ENCODE results near the gene RASEF. TPM values are rescaled to one million over a fixed set of nuclear protein-coding genes. Genes with fewer than 3 reads are reported as not detected.

Gene RASEF
- total and polyA plus RNA-seq, 2 donors (not counting 1 experiment from before 2014, with no cell fraction given): not detected

- H3K27me3 Mint-ChIP-seq: peaks cover 4% of the 10 kb centered on the region
- ATAC-seq (ENCODE audit: low read depth): no peak
Observed at GRCh38 chr9:82972446-82972845, 90.5 kb downstream of the RASEF start.

DNA sequence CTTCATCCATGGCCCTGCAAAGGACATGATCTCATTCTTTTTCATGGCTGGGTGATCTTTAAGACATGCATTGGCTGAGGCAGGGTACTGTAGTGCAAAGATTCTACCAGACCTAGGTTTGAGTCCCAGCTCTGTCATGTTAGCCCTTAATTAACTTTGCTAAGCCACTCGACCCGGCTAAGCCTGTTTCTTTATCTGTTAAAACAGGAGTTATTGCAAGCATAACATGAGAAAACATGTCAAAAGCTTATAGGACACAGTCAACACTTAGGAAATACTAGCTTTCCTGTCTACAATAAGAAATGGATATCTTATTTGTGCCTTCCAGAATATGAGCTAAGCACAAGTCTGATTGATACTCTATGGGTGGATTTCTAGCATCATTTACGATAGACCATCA, 92.6 kb downstream of the RASEF start:
- H3K27ac Mint-ChIP-seq: no peak overlapping the region
- no peaks in the 10 kb centered on the region for H3K27me3 Mint-ChIP-seq
- Histone ChIP-seq H3K36me3 (replicated peaks in 1 of 2; ENCODE audit: control extremely low read depth in 1 of 2, control insufficient read depth in 1 of 2, extremely low read depth in 1 of 2, insufficient read depth in 2 of 2, low read length in 1 of 2) (no peaks in the 10 kb centered on the region), H3K79me2 (ENCODE audit: control insufficient read depth, insufficient read depth, low read length) (no peaks in the 10 kb centered on the region), H3K9ac (ENCODE audit: low read length) (no peak overlapping the region), H3K9me3 (ENCODE audit: control extremely low read depth in 1 of 3, control insufficient read depth in 2 of 3, insufficient read depth in 1 of 3, low read length in 2 of 3) (no peaks in the 10 kb centered on the region), H3K27ac (ENCODE audit: low read length in 2 of 2) (no peak overlapping the region), H3K4me2 (replicated peaks; ENCODE audit: low read depth, low read length, poor library complexity, severe bottlenecking) (no peak overlapping the region), H3K4me1 (ENCODE audit: control insufficient read depth in 2 of 2, insufficient read depth in 2 of 2, low read length in 2 of 2) (no peaks in the 10 kb centered on the region), H4K20me1 (ENCODE audit: control insufficient read depth, insufficient read depth, low read length, poor library complexity, severe bottlenecking) (no peaks in the 10 kb centered on the region), H2AFZ (ENCODE audit: insufficient read depth, low read depth, low read length, poor library complexity, severe bottlenecking) (no peak overlapping the region), H3K4me3 (ENCODE audit: control extremely low read depth in 1 of 5, extremely low read depth in 1 of 5, insufficient read depth in 1 of 5, low read depth in 2 of 5, low read length in 4 of 5) (no peak overlapping the region), H3K27me3 (replicated peaks in 1 of 4; ENCODE audit: control extremely low read depth in 1 of 4, control insufficient read depth in 3 of 4, insufficient read depth in 4 of 4, low read length in 3 of 4) (peaks cover 0 to 3% (median 0%) of the 10 kb centered on the region in 4 experiments)
- ChIA-PET POLR2A (no interaction called here), CTCF (no interaction called here)
- intact Hi-C loops (cut with micrococcal nuclease): no loop called here
- no peak for TF ChIP-seq CTCF (IDR thresholded peaks at IDR 0.05)
- no peak for TF ChIP-seq EZH2 (IDR thresholded peaks at IDR 0.05; ENCODE audit: borderline replicate concordance, insufficient read depth, low read depth, low read length, poor library complexity, severe bottlenecking)
- H3K4me3 Mint-ChIP-seq: no peak overlapping the region
- H3K4me1 Mint-ChIP-seq: no peaks in the 10 kb centered on the region
- ATAC-seq (ENCODE audit: low read depth) (no peak), DNase-seq (no peak)
- no peaks in the 10 kb centered on the region for H3K9me3 Mint-ChIP-seq (ENCODE audit: insufficient read depth)
- WGBS (ENCODE audit: insufficient coverage): 100% methylated on average over 1 of the region's 3 CpGs

More at GRCh38 chr9:82972446-82972845, 90.5 kb downstream of the RASEF start:
- no peak overlapping the region for H3K27ac ChIP-seq (ENCODE audit: low read length in 2 of 2)
- intact Hi-C loops (cut with micrococcal nuclease): no loop called here
- ChIA-PET CTCF (interaction anchor here (1.0 kb wide), 1 partner anchor 8 kb away, joined by 3 read pairs; no protein-coding TSS in a partner anchor), POLR2A (no interaction called here)
- H3K9ac ChIP-seq (ENCODE audit: low read length): no peak overlapping the region
- H3K27me3 ChIP-seq (replicated peaks in 1 of 4; ENCODE audit: control extremely low read depth in 1 of 4, control insufficient read depth in 3 of 4, insufficient read depth in 4 of 4, low read length in 3 of 4): peaks cover 0 to 4% (median 1%) of the 10 kb centered on the region in 4 experiments
- no peaks in the 10 kb centered on the region for H3K9me3 ChIP-seq (ENCODE audit: control extremely low read depth in 1 of 3, control insufficient read depth in 2 of 3, insufficient read depth in 1 of 3, low read length in 2 of 3)
- no peaks in the 10 kb centered on the region for H3K36me3 ChIP-seq (replicated peaks in 1 of 2; ENCODE audit: control extremely low read depth in 1 of 2, control insufficient read depth in 1 of 2, extremely low read depth in 1 of 2, insufficient read depth in 2 of 2, low read length in 1 of 2)
- Mint-ChIP-seq H3K9me3 (ENCODE audit: insufficient read depth) (no peaks in the 10 kb centered on the region), H3K27ac (no peak overlapping the region), H3K4me3 (no peak overlapping the region), H3K4me1 (no peaks in the 10 kb centered on the region)
- no peak for DNase-seq
- H4K20me1 ChIP-seq (ENCODE audit: control insufficient read depth, insufficient read depth, low read length, poor library complexity, severe bottlenecking): no peaks in the 10 kb centered on the region
- no peak overlapping the region for H3K4me2 ChIP-seq (replicated peaks; ENCODE audit: low read depth, low read length, poor library complexity, severe bottlenecking)
- H3K4me3 ChIP-seq (ENCODE audit: control extremely low read depth in 1 of 5, extremely low read depth in 1 of 5, insufficient read depth in 1 of 5, low read depth in 2 of 5, low read length in 4 of 5): no peak overlapping the region
- no peak for TF ChIP-seq CTCF (IDR thresholded peaks at IDR 0.05)
- TF ChIP-seq EZH2 (IDR thresholded peaks at IDR 0.05; ENCODE audit: borderline replicate concordance, insufficient read depth, low read depth, low read length, poor library complexity, severe bottlenecking): no peak
- no peaks in the 10 kb centered on the region for H3K4me1 ChIP-seq (ENCODE audit: control insufficient read depth in 2 of 2, insufficient read depth in 2 of 2, low read length in 2 of 2)
- no peak overlapping the region for H2AFZ ChIP-seq (ENCODE audit: insufficient read depth, low read depth, low read length, poor library complexity, severe bottlenecking)
- WGBS (ENCODE audit: insufficient coverage): 81% methylated on average over 3 of the region's 3 CpGs
- no peaks in the 10 kb centered on the region for H3K79me2 ChIP-seq (ENCODE audit: control insufficient read depth, insufficient read depth, low read length)
